ENCODE measurements around the gene CUX1.

CUX1 gene

DNA sequence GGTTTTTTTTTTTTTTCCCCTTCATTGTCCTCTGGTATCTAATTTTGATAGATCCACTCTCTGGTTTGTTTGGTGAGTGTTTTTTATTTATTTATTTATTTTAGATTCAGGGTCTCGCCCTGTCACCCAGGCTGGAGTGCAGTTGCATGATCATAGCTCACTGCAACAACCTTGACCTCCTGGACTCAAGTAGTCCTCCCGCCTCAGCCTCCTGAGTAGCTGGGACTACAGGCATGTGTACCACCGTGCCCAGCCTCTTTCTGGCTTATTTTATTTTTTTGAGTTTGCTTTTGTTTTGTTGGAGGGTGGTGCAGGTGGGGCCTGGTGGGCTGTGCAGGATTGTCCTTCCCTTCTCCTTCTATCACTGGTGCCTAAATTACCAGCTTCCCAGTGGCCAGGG, 282.0 kb downstream of the CUX1 start:
- Histone ChIP-seq H3K4me3 (ENCODE audit: low read length) (no peak overlapping the region), H3K27me3 (ENCODE audit: control insufficient read depth, low read length) (no peaks in the 10 kb centered on the region), H3K4me2 (ENCODE audit: low read length) (no peak overlapping the region), H3K36me3 (ENCODE audit: control insufficient read depth, low read length) (peaks cover 83% of the 10 kb centered on the region), H3K27ac (ENCODE audit: low read depth, low read length) (no peak overlapping the region), H4K20me1 (ENCODE audit: control insufficient read depth, insufficient read depth, low read depth, low read length) (no peaks in the 10 kb centered on the region), H3F3A (ENCODE audit: control insufficient read depth, insufficient read depth) (no peaks in the 10 kb centered on the region; the same call in 1 of the 2 replicates), H3K4me1 (ENCODE audit: control insufficient read depth, low read length) (no peaks in the 10 kb centered on the region), H3K9me3 (ENCODE audit: control insufficient read depth, insufficient read depth, low read length) (no peaks in the 10 kb centered on the region), H3K79me2 (ENCODE audit: control insufficient read depth, low read length) (peaks cover 16% of the 10 kb centered on the region), H3K9me2 (replicated peaks; ENCODE audit: control insufficient read depth, low read length) (no peaks in the 10 kb centered on the region)
- TF ChIP-seq CTCF (IDR thresholded peaks at IDR 0.05; ENCODE audit: low read depth, low read length, poor library complexity, severe bottlenecking) (no peak), EZH2phosphoT487 (IDR thresholded peaks at IDR 0.05; ENCODE audit: borderline replicate concordance, low read length) (no peak)

- Histone ChIP-seq H3F3A (ENCODE audit: control insufficient read depth, insufficient read depth) (no peaks in the 10 kb centered on the region; the same call in 1 of the 2 replicates), H3K9me2 (replicated peaks; ENCODE audit: control insufficient read depth, low read length) (no peaks in the 10 kb centered on the region), H3K4me2 (ENCODE audit: low read length) (no peak overlapping the region), H3K79me2 (ENCODE audit: control insufficient read depth, low read length) (peaks cover 5% of the 10 kb centered on the region), H3K27ac (ENCODE audit: low read depth, low read length) (no peak overlapping the region), H3K4me1 (ENCODE audit: control insufficient read depth, low read length) (no peaks in the 10 kb centered on the region), H3K27me3 (ENCODE audit: control insufficient read depth, low read length) (no peaks in the 10 kb centered on the region), H3K9me3 (ENCODE audit: control insufficient read depth, insufficient read depth, low read length) (no peaks in the 10 kb centered on the region), H4K20me1 (ENCODE audit: control insufficient read depth, insufficient read depth, low read depth, low read length) (no peaks in the 10 kb centered on the region), H3K4me3 (ENCODE audit: low read length) (no peak overlapping the region), H3K36me3 (ENCODE audit: control insufficient read depth, low read length) (peaks cover 88% of the 10 kb centered on the region)
- TF ChIP-seq EZH2phosphoT487 (IDR thresholded peaks at IDR 0.05; ENCODE audit: borderline replicate concordance, low read length) (no peak), CTCF (IDR thresholded peaks at IDR 0.05; ENCODE audit: low read depth, low read length, poor library complexity, severe bottlenecking) (no peak)
These were observed 283.7 kb downstream of the CUX1 start for GRCh38 chr7:102101111-102101551.

GRCh38 chr7:102101926-102102325, 284.5 kb downstream of the CUX1 start:
- Histone ChIP-seq H3K4me2 (ENCODE audit: low read length) (no peak overlapping the region), H3K9me2 (replicated peaks; ENCODE audit: control insufficient read depth, low read length) (no peaks in the 10 kb centered on the region), H4K20me1 (ENCODE audit: control insufficient read depth, insufficient read depth, low read depth, low read length) (no peaks in the 10 kb centered on the region), H3K9me3 (ENCODE audit: control insufficient read depth, insufficient read depth, low read length) (no peaks in the 10 kb centered on the region), H3K27ac (ENCODE audit: low read depth, low read length) (no peak overlapping the region), H3K79me2 (ENCODE audit: control insufficient read depth, low read length) (peaks cover 1% of the 10 kb centered on the region), H3K4me3 (ENCODE audit: low read length) (no peak overlapping the region), H3K27me3 (ENCODE audit: control insufficient read depth, low read length) (no peaks in the 10 kb centered on the region), H3K4me1 (ENCODE audit: control insufficient read depth, low read length) (no peaks in the 10 kb centered on the region), H3F3A (ENCODE audit: control insufficient read depth, insufficient read depth) (no peaks in the 10 kb centered on the region; the same call in 1 of the 2 replicates), H3K36me3 (ENCODE audit: control insufficient read depth, low read length) (peaks cover 88% of the 10 kb centered on the region)
- no peak for TF ChIP-seq EZH2phosphoT487 (IDR thresholded peaks at IDR 0.05; ENCODE audit: borderline replicate concordance, low read length)

DNA sequence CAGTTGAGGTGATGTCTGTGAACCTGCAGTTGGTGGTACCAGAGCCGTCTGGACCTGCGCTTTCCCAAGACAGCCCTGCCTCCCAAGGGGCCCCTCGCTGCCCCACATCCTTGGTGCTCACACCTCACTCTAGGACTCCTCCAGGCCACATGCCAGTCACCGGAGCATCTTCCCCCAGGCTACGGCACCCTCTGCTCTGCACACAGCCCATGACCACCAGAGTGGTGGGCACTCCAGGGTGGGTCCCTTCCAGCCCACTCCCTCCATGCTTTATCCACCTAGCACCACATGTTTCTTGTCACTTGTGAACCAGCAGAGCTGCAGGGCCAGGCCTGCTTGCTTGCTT, 285.6 kb downstream of the CUX1 start:
- H3K9me2 ChIP-seq (replicated peaks; ENCODE audit: control insufficient read depth, low read length) = no peaks in the 10 kb centered on the region
- H3K4me2 ChIP-seq (ENCODE audit: low read length) = no peak overlapping the region
- no peak for TF ChIP-seq EZH2phosphoT487 (IDR thresholded peaks at IDR 0.05; ENCODE audit: borderline replicate concordance, low read length)
- no peaks in the 10 kb centered on the region; the same call in 1 of the 2 replicates for H3F3A ChIP-seq (ENCODE audit: control insufficient read depth, insufficient read depth)
- H3K27ac ChIP-seq (ENCODE audit: low read depth, low read length) = no peak overlapping the region
- no peaks in the 10 kb centered on the region for H3K27me3 ChIP-seq (ENCODE audit: control insufficient read depth, low read length)
- no peaks in the 10 kb centered on the region for H4K20me1 ChIP-seq (ENCODE audit: control insufficient read depth, insufficient read depth, low read depth, low read length)
- H3K4me1 ChIP-seq (ENCODE audit: control insufficient read depth, low read length) = no peaks in the 10 kb centered on the region
- H3K79me2 ChIP-seq (ENCODE audit: control insufficient read depth, low read length) = no peaks in the 10 kb centered on the region; the same call in 1 of the 2 replicates
- peaks cover 86% of the 10 kb centered on the region for H3K36me3 ChIP-seq (ENCODE audit: control insufficient read depth, low read length)
- no peak overlapping the region for H3K4me3 ChIP-seq (ENCODE audit: low read length)
- H3K9me3 ChIP-seq (ENCODE audit: control insufficient read depth, insufficient read depth, low read length) = no peaks in the 10 kb centered on the region
